Testis (tissue), 3 donors: ENCODE data around the gene ZFPM1. TPM values are rescaled to one million over a fixed set of nuclear protein-coding genes. Genes with fewer than 3 reads are reported as not detected.

Experiments used
- DNase-seq: peaks from one replicate; pipeline ENCODE4 v3.0.0-alpha.2; 2019
- H3K27ac ChIP-seq, 2 donors: fragments of 200-600 bp; sonication (generic); one replicate each; pipeline ENCODE4 v1.5.1; 2019
- H3K27me3 ChIP-seq: fragments of 200-600 bp; sonication (generic); one replicate; pipeline ENCODE4 v1.5.1; 2019
- H3K36me3 ChIP-seq: fragments of 200-600 bp; sonication (generic); one replicate; pipeline ENCODE4 v1.5.1; 2017; ENCODE audit warnings: low read depth; ENCODE audit errors: missing control alignments
- H3K4me1 ChIP-seq: fragments of 200-600 bp; sonication (generic); one replicate; pipeline ENCODE4 v1.5.1; 2019
- H3K4me3 ChIP-seq, 2 donors: fragments of 200-600 bp; sonication (generic); one replicate each; pipeline ENCODE4 v1.5.1; 2017 to 2019
- H3K9me3 ChIP-seq: fragments of 200-600 bp; sonication (generic); one replicate; pipeline ENCODE4 v1.5.1; 2017
- CTCF ChIP-seq, 3 experiments: fragments of 450-650 bp in 2 of 3; fragments of 200-600 bp in 1 of 3; sonication (generic) in 1 of 3; IDR thresholded peaks; one replicate each; pipeline ENCODE4 v1.5.1; 2016 to 2019; ENCODE audit warnings: antibody characterized with exemption in 3 of 3, mild to moderate bottlenecking in 2 of 3, moderate library complexity in 1 of 3
- POLR2A ChIP-seq: fragments of 450-650 bp; IDR thresholded peaks from one replicate; pipeline ENCODE4 v1.6.1; 2017; ENCODE audit warnings: antibody characterized with exemption, mild to moderate bottlenecking, moderate library complexity
- WGBS, 2 donors: methylation state at CpG; one replicate each; pipeline ENCODE4 v1.1.5; 2018; 5-methylcytosine and 5-hydroxymethylcytosine counted together
- intact Hi-C: fragments of 100-400 bp; cut with DNase I; formaldehyde crosslinking; loops from one replicate; pipeline ENCODE4 v1.15.1; 2023; ENCODE audit warnings: low total_unique reads
- polyA plus RNA-seq: library from polyadenylated mRNA; stranded (reverse); fragments of 350-450 nt; fragmentation: Illumina TruSeq; extraction: RNeasy Lipid Tissue Mini Kit (QIAGEN cat#74804); gene quantifications from one replicate; pipeline ENCODE4 v1.2.3, GENCODE V29; 2014; ENCODE audit warnings: low read depth, low replicate concordance; ENCODE audit not compliant: insufficient read depth
- total RNA-seq, 2 donors: library from RNA; depleted of rRNA; stranded (reverse); fragments of >200 nt; gene quantifications; one replicate each; pipeline ENCODE4 v1.2.3, GENCODE V29; 2016

ZFPM1 gene
- total and polyA plus RNA-seq, 3 donors from 2014 or later, result 12.8 to 25.1 (median 23.9) TPM

- no peak for DNase-seq
- H3K4me3 ChIP-seq, result no peak overlapping the region
- no peak overlapping the region for H3K27ac ChIP-seq
- no peaks in the 10 kb centered on the region for H3K9me3 ChIP-seq
- intact Hi-C loops, result no loop called here
- H3K4me1 ChIP-seq, result no peaks in the 10 kb centered on the region
- 88 to 98% methylated on average over 6 to 12 of the region's 12 CpGs for WGBS, 2 donors
- no peaks in the 10 kb centered on the region for H3K36me3 ChIP-seq
- no peaks in the 10 kb centered on the region for H3K27me3 ChIP-seq
- TF ChIP-seq CTCF (IDR thresholded peaks at IDR 0.05) (no peak), POLR2A (no peak)
Observed at GRCh38 chr16:88413631-88414030, 39.4 kb upstream of the ZFPM1 start.

DNA sequence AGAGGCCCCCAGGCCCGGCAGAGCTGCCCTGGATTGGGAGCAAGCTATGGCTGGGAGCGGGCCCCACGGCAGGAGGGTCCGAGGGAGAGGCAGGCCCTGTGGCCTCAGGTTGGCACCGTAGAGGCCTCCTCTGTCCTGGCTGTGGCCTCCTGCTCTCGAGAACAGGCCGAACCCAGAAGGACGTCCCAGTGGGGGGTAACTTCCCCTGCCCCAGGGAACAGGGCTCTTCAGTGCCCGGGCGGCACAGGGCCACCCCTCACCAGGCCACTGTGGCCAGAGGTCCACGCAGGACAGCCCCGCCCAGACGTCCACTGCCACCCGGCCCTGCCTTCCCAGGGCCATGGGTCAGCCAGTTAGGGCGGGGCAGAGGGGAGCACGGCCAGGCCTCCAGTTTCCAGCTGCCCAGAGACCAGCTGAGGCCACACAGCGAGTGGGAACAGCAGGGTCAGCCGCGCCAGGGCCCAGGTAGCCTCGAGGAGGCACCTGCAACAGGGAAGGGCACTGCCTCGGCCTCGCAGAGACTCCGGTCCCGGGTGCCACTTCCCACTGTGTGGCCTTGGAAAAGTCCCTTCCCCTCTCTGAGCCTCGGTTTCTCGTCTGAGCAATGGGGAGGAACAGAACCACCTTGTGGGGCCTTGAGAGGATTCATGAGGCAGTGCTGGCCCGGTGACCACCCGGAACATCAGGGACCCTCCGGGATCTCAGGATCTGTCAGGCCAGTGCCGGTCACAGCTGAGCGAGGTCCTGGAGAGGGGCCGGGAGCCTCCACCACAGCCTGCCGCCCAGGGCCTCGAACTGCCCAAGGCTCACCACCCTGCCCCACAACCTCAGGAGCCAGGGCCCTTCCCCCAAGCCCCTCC, 38.3 kb upstream of the ZFPM1 start:
- DNase-seq, result no peak
- Histone ChIP-seq H3K9me3 (no peaks in the 10 kb centered on the region), H3K27me3 (no peaks in the 10 kb centered on the region), H3K4me3 (no peak overlapping the region), H3K36me3 (no peaks in the 10 kb centered on the region), H3K27ac (no peak overlapping the region), H3K4me1 (no peaks in the 10 kb centered on the region)
- intact Hi-C loops, result no loop called here
- WGBS, 2 donors, result 85 to 93% methylated on average over 17 to 34 of the region's 34 CpGs
- TF ChIP-seq CTCF (IDR thresholded peaks at IDR 0.05) (no peak), POLR2A (no peak)

- H3K36me3 ChIP-seq, result no peaks in the 10 kb centered on the region
- 86% methylated on average over 5 of the region's 5 CpGs; no CpG with 5 or more reads in 1 of the 2 donors for WGBS, 2 donors
- H3K4me3 ChIP-seq, result no peak overlapping the region
- no peaks in the 10 kb centered on the region for H3K4me1 ChIP-seq
- no peak overlapping the region for H3K27ac ChIP-seq
- TF ChIP-seq CTCF (IDR thresholded peaks at IDR 0.05) (no peak), POLR2A (no peak)
- no peaks in the 10 kb centered on the region for H3K9me3 ChIP-seq
- no peaks in the 10 kb centered on the region for H3K27me3 ChIP-seq
- no peak for DNase-seq
- intact Hi-C loops, result no loop called here
Observed at GRCh38 chr16:88415381-88415705, 37.7 kb upstream of the ZFPM1 start.

DNA sequence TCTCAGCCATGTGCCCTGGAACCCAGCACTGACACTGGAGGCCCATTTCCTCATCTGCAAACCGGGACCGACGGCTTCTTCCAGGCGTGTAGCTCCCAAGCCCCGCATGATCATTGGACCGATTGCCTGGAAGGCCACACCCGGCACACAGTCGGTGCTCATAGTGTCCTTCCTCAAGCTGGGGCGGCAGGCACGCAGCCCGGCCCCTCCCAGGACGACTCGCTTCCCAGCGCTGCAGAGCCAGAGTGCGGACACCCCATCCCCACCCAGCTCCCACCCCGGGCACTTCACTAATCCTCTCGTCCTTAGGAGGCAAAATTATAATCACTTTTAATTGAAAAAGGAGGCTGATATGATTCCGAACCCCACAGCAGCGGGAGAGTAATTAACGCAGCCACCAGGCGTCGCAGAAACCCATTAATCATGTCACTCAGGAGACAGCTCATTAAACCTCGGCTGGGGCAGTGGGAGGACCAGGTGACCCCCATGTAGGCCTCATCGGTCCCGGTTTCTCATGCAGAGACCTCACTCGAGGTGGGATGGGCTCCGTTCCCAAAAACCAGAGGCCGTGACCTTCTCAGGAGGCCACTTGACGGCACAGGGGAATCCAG, 37.3 kb upstream of the ZFPM1 start:
- DNase-seq, result no peak
- Histone ChIP-seq H3K9me3 (no peaks in the 10 kb centered on the region), H3K4me1 (no peaks in the 10 kb centered on the region), H3K4me3 (no peak overlapping the region), H3K27me3 (no peaks in the 10 kb centered on the region), H3K27ac (no peak overlapping the region), H3K36me3 (no peaks in the 10 kb centered on the region)
- 88% methylated on average over 19 to 29 of the region's 29 CpGs for WGBS, 2 donors
- TF ChIP-seq CTCF (IDR thresholded peaks at IDR 0.05), result no peak
- no peak for TF ChIP-seq POLR2A
- intact Hi-C loops, result no loop called here
